NOMO-1 (cell line): Measurements from ENCODE around the gene FAM193A.
"Not testable (repeated sequence)": the region's sequence is repeated elsewhere in the genome, so short reads cannot be mapped to it uniquely, and the experiment has no call there.

Source experiments
- DNase-seq, 2 experiments: peaks; one replicate each; lab custom pipeline; 2025; ENCODE audit not compliant: unreplicated experiment in 2 of 2; lab: John Stamatoyannopoulos, UW

Gene FAM193A

GRCh38 chr4:2721586-2721985, 185.1 kb downstream of the FAM193A start:
- DNase-seq, result no peak

- no peak for DNase-seq
Measured at GRCh38 chr4:2722033-2722432, 185.6 kb downstream of the FAM193A start.

GRCh38 chr4:2723751-2724150, 187.3 kb downstream of the FAM193A start:
- DNase-seq, result no peak

- no peak for DNase-seq
Measured at GRCh38 chr4:2725380-2725779, 188.9 kb downstream of the FAM193A start.

- DNase-seq, result not testable (repeated sequence)
Measured at GRCh38 chr4:2726881-2727280, 190.4 kb downstream of the FAM193A start.

GRCh38 chr4:2728221-2728620, 191.8 kb downstream of the FAM193A start:
- DNase-seq, result no peak

GRCh38 chr4:2728806-2729532, 192.5 kb downstream of the FAM193A start:
- no peak for DNase-seq

- no peak for DNase-seq
Measured at GRCh38 chr4:2729533-2729875, 193.1 kb downstream of the FAM193A start.

GRCh38 chr4:2731907-2732317, 195.5 kb downstream of the FAM193A start:
- no peak for DNase-seq

GRCh38 chr4:2732526-2732925, 196.1 kb downstream of the FAM193A start:
- DNase-seq, result no peak

- no peak for DNase-seq
Measured at GRCh38 chr4:2733001-2733843, 196.8 kb downstream of the FAM193A start.

GRCh38 chr4:2733844-2734574, 197.6 kb downstream of the FAM193A start:
- DNase-seq, result no peak

GRCh38 chr4:2734612-2735011, 198.2 kb downstream of the FAM193A start:
- peak in 1 of 2 experiments; percentile 65 for DNase-seq

- DNase-seq, result no peak
Measured at GRCh38 chr4:2735869-2736268, 199.4 kb downstream of the FAM193A start.

GRCh38 chr4:2738296-2738695, 201.8 kb downstream of the FAM193A start:
- DNase-seq, result not testable (repeated sequence)

GRCh38 chr4:2741626-2742025, 205.2 kb downstream of the FAM193A start:
- DNase-seq, result no peak

GRCh38 chr4:2742081-2742822, 205.8 kb downstream of the FAM193A start:
- DNase-seq, result no peak

- no peak for DNase-seq
Measured at GRCh38 chr4:2742823-2743517, 206.5 kb downstream of the FAM193A start.

- no peak for DNase-seq
Measured at GRCh38 chr4:2743518-2744445, 207.3 kb downstream of the FAM193A start.
